Endothelial cell of umbilical vein (primary cell): ENCODE data around the gene IFRD2. TPM values are rescaled to one million over a fixed set of nuclear protein-coding genes. Genes with fewer than 3 reads are reported as not detected.

Experiments used
- BruUV-seq: library from RNA; stranded (reverse); fragments of 400-500 nt; replicated peaks from 2 replicates; lab custom pipeline; 2021; lab: Mats Ljungman, UMichigan
- CTCF ChIA-PET: fragments of 300-600, 350-600 bp; sonication (Branson Sonifier 250); formaldehyde crosslinking; loops from one replicate; lab custom pipeline; 2021; ENCODE audit warnings: antibody characterized with exemption, inconsistent platforms; lab: Charles Lee
- POLR2A ChIA-PET: fragments of 300-600, 350-600 bp; sonication (Branson Sonifier 250); formaldehyde crosslinking; loops from one replicate; lab custom pipeline; 2021; ENCODE audit warnings: antibody characterized with exemption, inconsistent platforms; lab: Charles Lee
- DNase-seq: peaks from one replicate; pipeline ENCODE4 v3.0.0-alpha.2; 2011; ENCODE audit warnings: low read depth, low spot score
- FAIRE-seq: peaks from 2 replicates; lab custom pipeline; 2011; peaks lifted over from hg19 to GRCh38; lab: Jason Lieb, UNC
- H2AFZ ChIP-seq: 2 replicates; pipeline ENCODE4 v1.6.0; 2012; ENCODE audit warnings: low read depth, low read length, control low read depth, inconsistent platforms
- H3K27ac ChIP-seq: 2 replicates; pipeline ENCODE4 v1.5.1; 2011; ENCODE audit warnings: low read depth, mild to moderate bottlenecking, control low read depth, low read length, moderate library complexity; ENCODE audit not compliant: insufficient read depth
- H3K27me3 ChIP-seq, 2 experiments: 2 replicates each; pipeline versions ENCODE4 v1.6.0 to v1.6.1; 2011; ENCODE audit warnings: low read length in 2 of 2, mixed read lengths in 1 of 2; ENCODE audit not compliant: control insufficient read depth in 2 of 2, insufficient read depth in 2 of 2
- H3K36me3 ChIP-seq, 2 experiments: 2 replicates in 1 of 2; 3 replicates in 1 of 2; pipeline ENCODE4 v1.5.1; 2011; ENCODE audit warnings: low read length in 2 of 2, mild to moderate bottlenecking in 1 of 2, moderate library complexity in 1 of 2; ENCODE audit not compliant: control insufficient read depth in 2 of 2, insufficient read depth in 2 of 2; ENCODE audit errors: extremely low read depth in 1 of 2
- H3K4me1 ChIP-seq: 3 replicates; pipeline ENCODE4 v1.5.1; 2011; ENCODE audit warnings: mild to moderate bottlenecking, low read length; ENCODE audit not compliant: control insufficient read depth, insufficient read depth; ENCODE audit errors: extremely low read depth
- H3K4me2 ChIP-seq: 2 replicates; pipeline ENCODE4 v1.6.1; 2011; ENCODE audit warnings: low read length, control low read depth, mixed read lengths; ENCODE audit not compliant: insufficient read depth
- H3K4me3 ChIP-seq, 3 experiments: fragments of 200-600 bp in 1 of 3; sonication (generic), shearing (Covaris generic) in 1 of 3; replicated peaks in 1 of 3; 2 replicates each; pipeline ENCODE4 v1.5.1; 2011 to 2016; ENCODE audit warnings: control low read depth in 3 of 3, low read length in 3 of 3, mild to moderate bottlenecking in 2 of 3, inconsistent platforms in 1 of 3, low read depth in 1 of 3, moderate library complexity in 1 of 3; ENCODE audit not compliant: insufficient read depth in 1 of 3
- H3K79me2 ChIP-seq: 2 replicates; pipeline ENCODE4 v1.6.0; 2012; ENCODE audit warnings: low read length, inconsistent platforms; ENCODE audit not compliant: control insufficient read depth, insufficient read depth
- H3K9ac ChIP-seq: replicated peaks from 2 replicates; pipeline ENCODE3; 2011; ENCODE audit warnings: low read length, control low read depth; ENCODE audit not compliant: insufficient read depth; ENCODE audit errors: extremely low read depth
- H3K9me1 ChIP-seq: replicated peaks from 3 replicates; pipeline ENCODE4 v1.6.0; 2011; ENCODE audit warnings: mild to moderate bottlenecking, low read length; ENCODE audit not compliant: control insufficient read depth, insufficient read depth; ENCODE audit errors: extremely low read depth
- H3K9me3 ChIP-seq: replicated peaks from 2 replicates; pipeline ENCODE4 v1.5.1; 2012; ENCODE audit warnings: low read length, inconsistent platforms; ENCODE audit not compliant: control insufficient read depth, insufficient read depth
- H4K20me1 ChIP-seq: replicated peaks from 2 replicates; pipeline ENCODE3; 2011; ENCODE audit warnings: mild to moderate bottlenecking, low read length; ENCODE audit not compliant: control insufficient read depth, insufficient read depth; ENCODE audit errors: extremely low read depth
- EZH2 ChIP-seq: IDR thresholded peaks from 2 replicates; pipeline ENCODE4 v1.6.1; 2012; ENCODE audit warnings: borderline replicate concordance, low read depth, mild to moderate bottlenecking, moderate library complexity, low read length, inconsistent platforms; ENCODE audit not compliant: severe bottlenecking
- FOS ChIP-seq: IDR thresholded peaks from 2 replicates; pipeline ENCODE4 v1.6.1; 2011; ENCODE audit warnings: mild to moderate bottlenecking, low read length, moderate library complexity, borderline replicate concordance; ENCODE audit not compliant: insufficient read depth
- GATA2 ChIP-seq: IDR thresholded peaks from 2 replicates; pipeline ENCODE4 v1.7.0; 2011; ENCODE audit warnings: low read depth, mild to moderate bottlenecking, moderate library complexity, mixed read lengths, low read length; ENCODE audit not compliant: insufficient read length, insufficient read depth
- JUN ChIP-seq: IDR thresholded peaks from 2 replicates; pipeline ENCODE4 v1.6.1; 2011; ENCODE audit warnings: borderline replicate concordance, low read depth; ENCODE audit not compliant: insufficient read length, insufficient read depth
- MYC ChIP-seq: IDR thresholded peaks from one replicate; pipeline ENCODE4 v1.6.1; 2011; ENCODE audit warnings: mild to moderate bottlenecking, low read depth, low read length
- POLR2A ChIP-seq: IDR thresholded peaks from 2 replicates; pipeline ENCODE4 v1.6.1; 2012; ENCODE audit warnings: low read depth, mild to moderate bottlenecking, control low read depth, low read length
- POLR2AphosphoS5 ChIP-seq: IDR thresholded peaks from 2 replicates; pipeline ENCODE4 v1.6.1; 2012; ENCODE audit warnings: low read depth, mild to moderate bottlenecking, control low read depth, low read length, moderate library complexity; ENCODE audit not compliant: insufficient read depth
- dilution Hi-C: fragments of 300-500 bp; cut with MboI; formaldehyde crosslinking; loops from one replicate; pipeline ENCODE4 v1.15.0; 2019; ENCODE audit warnings: low sequenced_read_pairs; ENCODE audit not compliant: extremely low pct_ligation_motif_present
- intact Hi-C: fragments of 100-400 bp; cut with micrococcal nuclease; formaldehyde crosslinking; loops from one replicate; pipeline ENCODE4 v1.10.0; 2022
- polyA plus RNA-seq, 4 experiments: library from polyadenylated mRNA; depleted of rRNA in 3 of 4; stranded (reverse) in 3 of 4; unstranded in 1 of 4; fragments of >200 nt; gene quantifications; 2 replicates each; pipeline versions ENCODE4 v1.2.1 to v1.2.3, GENCODE V29; 2011 to 2012; ENCODE audit warnings: missing spikeins in 1 of 4
- total RNA-seq: library from RNA; stranded (reverse); gene quantifications from 2 replicates; pipeline ENCODE4 v1.2.3, GENCODE V29; 2021
- TF ChIP-seq, protein P1 (sequence below), 2 donors: IDR thresholded peaks; 1 replicate in 1 of 2; 2 replicates in 1 of 2; pipeline ENCODE4 v1.5.1; 2011; ENCODE audit warnings: low read length in 2 of 2, mild to moderate bottlenecking in 2 of 2, moderate library complexity in 2 of 2, control low read depth in 1 of 2, inconsistent platforms in 1 of 2, low read depth in 1 of 2; ENCODE audit not compliant: insufficient read depth in 1 of 2; ENCODE audit errors: extremely low read depth in 1 of 2
- TF ChIP-seq, protein P2 (sequence below): IDR thresholded peaks from 2 replicates; pipeline ENCODE4 v1.6.1; 2011; ENCODE audit not compliant: insufficient read depth, insufficient read length

Gene IFRD2
- total and polyA plus RNA-seq, 2 donors (not counting 3 experiments of a cell fraction or from before 2014, with no cell fraction given), result 99.4 to 111 TPM

DNA sequence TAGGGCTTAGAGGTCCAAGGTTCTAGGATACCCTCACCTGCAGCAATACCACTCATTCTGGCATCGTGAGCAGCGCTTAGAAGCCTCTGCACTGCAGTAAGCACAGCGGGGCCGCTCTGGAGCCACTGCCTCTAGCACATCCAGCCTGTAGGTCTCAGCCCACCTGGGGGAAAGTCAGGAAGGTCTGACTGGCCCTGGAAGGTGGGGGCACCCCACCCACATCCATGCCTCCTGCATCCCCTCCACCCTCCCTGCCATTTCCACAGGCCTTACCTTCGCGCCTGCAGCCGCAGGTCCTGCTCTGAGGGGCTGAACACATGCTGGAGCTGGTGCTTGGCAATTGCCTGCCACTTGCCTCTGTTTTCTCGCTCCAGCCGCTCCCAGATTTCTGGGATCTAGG lies 49.3 kb upstream of the IFRD2 start:
- CTCF ChIA-PET, result interaction anchor here (1.1 to 2.4 kb wide), 3 partner anchors 18 to 201 kb away, joined by 3 to 6 read pairs (median 5); partner anchors contain the start of gene HYAL2
- no peak overlapping the region for H3K4me2 ChIP-seq

More for the DNA sequence above, 49.3 kb upstream of the IFRD2 start:
- Histone ChIP-seq H3K4me1 (peaks cover 19% of the 10 kb centered on the region), H3K9me1 (no peaks in the 10 kb centered on the region), H3K9ac (no peak overlapping the region), H3K9me3 (no peaks in the 10 kb centered on the region), H4K20me1 (no peaks in the 10 kb centered on the region), H3K27ac (no peak overlapping the region), H3K36me3 (no peaks in the 10 kb centered on the region), H3K27me3 (no peaks in the 10 kb centered on the region), H3K4me3 (no peak overlapping the region), H3K79me2 (peaks cover 6% of the 10 kb centered on the region), H2AFZ (no peak overlapping the region)
- no peak for FAIRE-seq
- POLR2A ChIA-PET, result no interaction called here
- no peak for TF ChIP-seq EZH2
- TF ChIP-seq GATA2, result no peak
- TF ChIP-seq POLR2A, result no peak
- no peak for TF ChIP-seq MYC
- TF ChIP-seq, protein P1, sequence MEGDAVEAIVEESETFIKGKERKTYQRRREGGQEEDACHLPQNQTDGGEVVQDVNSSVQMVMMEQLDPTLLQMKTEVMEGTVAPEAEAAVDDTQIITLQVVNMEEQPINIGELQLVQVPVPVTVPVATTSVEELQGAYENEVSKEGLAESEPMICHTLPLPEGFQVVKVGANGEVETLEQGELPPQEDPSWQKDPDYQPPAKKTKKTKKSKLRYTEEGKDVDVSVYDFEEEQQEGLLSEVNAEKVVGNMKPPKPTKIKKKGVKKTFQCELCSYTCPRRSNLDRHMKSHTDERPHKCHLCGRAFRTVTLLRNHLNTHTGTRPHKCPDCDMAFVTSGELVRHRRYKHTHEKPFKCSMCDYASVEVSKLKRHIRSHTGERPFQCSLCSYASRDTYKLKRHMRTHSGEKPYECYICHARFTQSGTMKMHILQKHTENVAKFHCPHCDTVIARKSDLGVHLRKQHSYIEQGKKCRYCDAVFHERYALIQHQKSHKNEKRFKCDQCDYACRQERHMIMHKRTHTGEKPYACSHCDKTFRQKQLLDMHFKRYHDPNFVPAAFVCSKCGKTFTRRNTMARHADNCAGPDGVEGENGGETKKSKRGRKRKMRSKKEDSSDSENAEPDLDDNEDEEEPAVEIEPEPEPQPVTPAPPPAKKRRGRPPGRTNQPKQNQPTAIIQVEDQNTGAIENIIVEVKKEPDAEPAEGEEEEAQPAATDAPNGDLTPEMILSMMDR (IDR thresholded peaks at IDR 0.05; ENCODE audit: extremely low read depth in 1 of 2, insufficient read depth in 1 of 2, low read depth in 1 of 2, low read length in 2 of 2), result no peak
- TF ChIP-seq, protein P2, sequence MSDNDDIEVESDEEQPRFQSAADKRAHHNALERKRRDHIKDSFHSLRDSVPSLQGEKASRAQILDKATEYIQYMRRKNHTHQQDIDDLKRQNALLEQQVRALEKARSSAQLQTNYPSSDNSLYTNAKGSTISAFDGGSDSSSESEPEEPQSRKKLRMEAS, result no peak
- TF ChIP-seq POLR2AphosphoS5, result no peak
- no peak for TF ChIP-seq FOS
- no peak for TF ChIP-seq JUN
- dilution Hi-C loops, result no loop called here
- DNase-seq, result no peak
- intact Hi-C loops, result no loop called here
- BruUV-seq, result no TSS peak
